ENCODE data around the gene ZNF207. TPM values are rescaled to one million over a fixed set of nuclear protein-coding genes. Genes with fewer than 3 reads are reported as not detected.
"Not testable (repeated sequence)": the region's sequence is repeated elsewhere in the genome, so short reads cannot be mapped to it uniquely, and the experiment has no call there.

ZNF207 gene
- total RNA-seq, 1 experiment from 2014 or later, result 135 TPM

DNA sequence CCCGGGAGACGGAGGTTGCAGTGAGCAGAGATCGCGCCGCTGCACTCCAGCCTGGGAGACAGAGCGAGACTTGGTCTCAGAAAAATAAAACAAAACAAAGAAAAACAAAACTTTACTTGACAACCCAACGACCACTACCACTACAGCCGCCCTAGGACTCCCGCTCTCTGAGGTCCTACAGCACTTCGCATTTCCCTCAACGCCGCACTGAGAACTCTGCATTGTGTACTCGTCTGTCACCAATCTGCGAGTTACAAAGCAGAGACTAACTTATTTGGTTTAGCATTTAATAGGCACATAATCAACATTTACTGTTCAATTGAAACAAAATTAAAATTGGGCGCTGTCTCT, 479 bp upstream of the ZNF207 start:
- peak; percentile 39 for DNase-seq
- H3K27me3 ChIP-seq (ENCODE audit: control insufficient read depth, insufficient read depth, low read length), result no peaks in the 10 kb centered on the region
- H3K4me3 ChIP-seq (ENCODE audit: insufficient read depth, low read depth, low read length), result peak overlapping the region; percentile 71
- H3K36me3 ChIP-seq (replicated peaks; ENCODE audit: control insufficient read depth, insufficient read depth, low read length), result peaks cover 7% of the 10 kb centered on the region

DNA sequence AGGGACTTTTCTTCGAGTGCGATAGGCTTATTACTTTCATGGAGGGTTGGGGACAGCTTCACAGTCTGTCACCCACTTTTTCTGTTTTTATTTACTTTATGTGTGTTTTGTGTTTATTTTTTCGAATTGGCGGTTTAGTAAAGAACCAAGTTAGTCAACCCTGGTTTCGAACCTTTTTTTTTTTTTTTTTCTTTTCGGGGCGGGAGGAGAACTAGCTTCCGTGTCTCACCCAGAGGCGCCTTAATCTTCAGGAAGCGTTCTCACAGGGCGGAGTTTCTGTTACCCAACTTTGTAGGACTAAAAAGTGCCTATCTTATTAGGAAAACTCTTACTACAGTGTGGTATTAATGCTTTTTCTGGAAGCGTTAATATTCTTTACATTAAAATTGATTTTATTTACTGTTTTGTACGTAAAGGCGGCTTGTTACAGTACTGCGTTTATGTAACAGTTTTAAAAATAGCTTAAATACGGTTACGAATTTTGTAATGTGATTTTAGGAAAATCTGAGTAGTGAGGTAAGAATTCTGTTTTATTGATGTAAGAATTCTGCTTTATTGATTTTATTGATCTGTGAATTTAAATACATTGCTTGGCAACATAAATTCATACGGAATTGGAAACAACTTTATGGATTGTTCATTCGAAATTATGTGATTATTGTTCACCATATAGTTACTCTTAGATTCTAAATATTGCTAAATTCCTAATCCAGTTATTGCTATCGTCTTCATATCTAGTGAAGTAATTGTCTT, 885 bp downstream of the ZNF207 start:
- Histone ChIP-seq H3K27me3 (ENCODE audit: control insufficient read depth, insufficient read depth, low read length) (no peaks in the 10 kb centered on the region), H3K4me3 (ENCODE audit: insufficient read depth, low read depth, low read length) (peak overlapping the region; percentile 71), H3K36me3 (replicated peaks; ENCODE audit: control insufficient read depth, insufficient read depth, low read length) (peaks cover 13% of the 10 kb centered on the region)
- no peak for DNase-seq

DNA sequence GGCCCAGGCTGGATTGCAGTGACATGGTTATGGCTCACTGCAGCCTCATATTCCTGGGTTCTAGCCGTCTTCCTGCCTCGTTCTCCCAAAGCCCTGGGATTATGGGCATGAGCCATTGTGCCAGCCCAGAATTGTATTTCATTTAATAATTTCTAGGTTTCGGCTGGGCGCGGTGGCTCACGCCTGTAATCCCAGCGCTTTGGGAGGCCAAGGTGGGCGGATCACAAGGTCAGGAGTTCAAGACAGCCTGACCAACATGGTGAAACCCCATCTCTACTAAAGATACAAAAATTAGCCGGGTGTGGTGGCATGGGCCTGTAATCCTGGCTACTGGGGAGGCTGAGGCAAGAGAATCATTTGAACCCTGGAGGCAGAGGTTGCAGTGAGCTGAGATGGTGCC, 2.8 kb downstream of the ZNF207 start:
- not testable (repeated sequence) for H3K27me3 ChIP-seq (ENCODE audit: control insufficient read depth, insufficient read depth, low read length); DNase-seq; H3K4me3 ChIP-seq (ENCODE audit: insufficient read depth, low read depth, low read length)
- peaks cover 22% of the 10 kb centered on the region for H3K36me3 ChIP-seq (replicated peaks; ENCODE audit: control insufficient read depth, insufficient read depth, low read length)

DNA sequence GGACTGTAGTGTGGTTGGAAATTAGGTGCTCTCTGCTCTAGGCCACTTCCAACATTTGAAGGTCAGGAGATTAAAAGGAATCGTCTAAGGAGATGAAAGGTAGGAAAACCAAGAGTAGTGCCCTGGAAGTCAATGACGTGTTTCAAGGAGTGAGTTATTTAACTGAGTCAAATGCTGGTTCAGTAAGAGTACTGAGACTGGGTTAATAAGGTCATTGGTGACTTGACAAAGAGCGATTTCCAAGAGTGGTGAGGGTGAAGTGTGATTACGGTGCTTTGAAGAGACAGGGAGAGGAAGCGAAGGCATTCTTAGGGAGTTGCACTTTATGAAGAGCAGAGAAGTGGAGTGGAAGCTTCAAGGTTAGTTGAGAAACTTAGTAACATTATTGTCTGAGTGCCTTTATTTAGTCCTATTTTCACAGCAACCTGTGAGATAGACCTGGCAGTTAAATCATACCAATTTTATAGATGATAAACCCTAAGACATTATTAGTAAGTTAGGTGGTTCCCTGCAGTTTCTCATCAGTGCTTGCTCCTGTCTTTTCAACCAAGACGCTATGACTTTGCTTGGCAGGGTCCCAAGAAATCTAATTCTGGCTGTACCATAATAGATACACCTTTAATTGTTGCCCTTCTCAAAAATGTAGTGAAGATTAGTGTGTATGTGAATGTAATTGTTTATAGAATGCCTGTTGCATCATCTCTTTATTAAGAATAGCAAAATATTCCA, 5.9 kb downstream of the ZNF207 start:
- DNase-seq, result peak; percentile 15
- no peak overlapping the region for H3K4me3 ChIP-seq (ENCODE audit: insufficient read depth, low read depth, low read length)
- no peaks in the 10 kb centered on the region for H3K27me3 ChIP-seq (ENCODE audit: control insufficient read depth, insufficient read depth, low read length)
- H3K36me3 ChIP-seq (replicated peaks; ENCODE audit: control insufficient read depth, insufficient read depth, low read length), result peaks cover 36% of the 10 kb centered on the region

GRCh38 chr17:32356378-32356743, 6.4 kb downstream of the ZNF207 start:
- Histone ChIP-seq H3K27me3 (ENCODE audit: control insufficient read depth, insufficient read depth, low read length) (no peaks in the 10 kb centered on the region), H3K4me3 (ENCODE audit: insufficient read depth, low read depth, low read length) (no peak overlapping the region), H3K36me3 (replicated peaks; ENCODE audit: control insufficient read depth, insufficient read depth, low read length) (peaks cover 40% of the 10 kb centered on the region)
- DNase-seq, result no peak

DNA sequence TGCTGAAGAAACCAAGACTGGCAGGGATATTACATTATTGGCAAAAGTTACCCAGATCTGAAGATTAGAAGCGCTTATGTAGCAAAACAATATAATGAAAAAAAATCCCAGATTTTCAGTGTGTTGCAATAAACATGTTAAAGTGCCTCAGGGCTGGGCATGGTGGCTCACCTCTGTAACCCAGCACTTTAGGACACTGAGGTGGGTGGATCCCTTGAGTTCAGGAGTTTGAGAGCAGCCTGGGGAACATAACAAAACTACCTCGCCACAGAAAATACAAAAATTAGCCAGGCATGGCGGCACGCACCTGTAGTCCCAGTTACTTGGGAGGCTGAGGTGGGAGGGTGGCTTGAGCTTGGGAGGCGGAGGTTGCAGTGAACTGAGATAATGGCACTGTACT, 6.8 kb downstream of the ZNF207 start:
- H3K27me3 ChIP-seq (ENCODE audit: control insufficient read depth, insufficient read depth, low read length), result no peaks in the 10 kb centered on the region
- peaks cover 40% of the 10 kb centered on the region for H3K36me3 ChIP-seq (replicated peaks; ENCODE audit: control insufficient read depth, insufficient read depth, low read length)
- no peak for DNase-seq
- H3K4me3 ChIP-seq (ENCODE audit: insufficient read depth, low read depth, low read length), result no peak overlapping the region

- no peaks in the 10 kb centered on the region for H3K27me3 ChIP-seq (ENCODE audit: control insufficient read depth, insufficient read depth, low read length)
- peaks cover 45% of the 10 kb centered on the region for H3K36me3 ChIP-seq (replicated peaks; ENCODE audit: control insufficient read depth, insufficient read depth, low read length)
- DNase-seq, result no peak
- no peak overlapping the region for H3K4me3 ChIP-seq (ENCODE audit: insufficient read depth, low read depth, low read length)
Observed at GRCh38 chr17:32357615-32358014, 7.7 kb downstream of the ZNF207 start.

DNA sequence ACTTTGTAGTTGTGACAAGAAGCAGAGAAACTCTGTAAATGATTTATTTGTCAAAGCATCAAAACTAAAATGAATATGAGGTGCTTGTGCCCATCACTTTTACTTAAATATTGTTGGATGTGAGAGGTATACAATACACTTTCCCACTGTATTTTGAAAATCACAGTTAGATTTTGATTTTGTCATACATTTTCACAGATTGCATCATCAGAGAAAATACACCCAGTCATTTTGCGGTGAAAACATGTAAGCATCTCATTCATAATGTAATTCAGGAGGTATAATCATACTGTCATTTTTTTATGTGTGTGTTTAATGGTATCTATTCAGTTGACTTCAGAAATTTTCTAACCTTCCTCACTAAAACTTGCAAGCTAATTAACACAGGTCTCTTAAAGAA, 11.3 kb downstream of the ZNF207 start:
- no peak for DNase-seq
- Histone ChIP-seq H3K27me3 (ENCODE audit: control insufficient read depth, insufficient read depth, low read length) (no peaks in the 10 kb centered on the region), H3K4me3 (ENCODE audit: insufficient read depth, low read depth, low read length) (no peak overlapping the region), H3K36me3 (replicated peaks; ENCODE audit: control insufficient read depth, insufficient read depth, low read length) (peaks cover 53% of the 10 kb centered on the region)

DNA sequence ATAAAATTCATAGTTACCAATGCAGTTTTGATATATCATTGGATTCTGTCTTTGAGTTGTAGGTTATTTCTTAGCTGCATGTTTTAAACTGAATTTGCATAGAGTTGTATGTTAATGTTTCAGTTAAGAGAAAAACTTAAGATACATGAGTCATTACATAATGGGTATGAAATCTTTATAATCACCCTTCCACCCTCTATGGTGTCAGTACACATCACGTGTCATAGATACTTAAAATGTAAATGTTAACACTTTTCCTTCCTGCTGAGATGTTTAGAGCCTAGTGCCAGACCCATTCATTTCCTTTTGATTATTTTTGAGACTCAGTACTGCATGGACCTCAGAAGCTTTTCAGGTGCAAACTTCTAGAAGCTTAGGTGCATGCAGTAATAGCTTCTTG, 20.5 kb downstream of the ZNF207 start:
- Histone ChIP-seq H3K36me3 (replicated peaks; ENCODE audit: control insufficient read depth, insufficient read depth, low read length) (peaks cover 51% of the 10 kb centered on the region), H3K4me3 (ENCODE audit: insufficient read depth, low read depth, low read length) (no peak overlapping the region), H3K27me3 (ENCODE audit: control insufficient read depth, insufficient read depth, low read length) (no peaks in the 10 kb centered on the region)
- no peak for DNase-seq

GRCh38 chr17:32382526-32383223, 32.7 kb downstream of the ZNF207 start:
- Histone ChIP-seq H3K36me3 (replicated peaks; ENCODE audit: control insufficient read depth, insufficient read depth, low read length) (peaks cover 15% of the 10 kb centered on the region), H3K27me3 (ENCODE audit: control insufficient read depth, insufficient read depth, low read length) (no peaks in the 10 kb centered on the region), H3K4me3 (ENCODE audit: insufficient read depth, low read depth, low read length) (no peak overlapping the region)
- no peak for DNase-seq

DNA sequence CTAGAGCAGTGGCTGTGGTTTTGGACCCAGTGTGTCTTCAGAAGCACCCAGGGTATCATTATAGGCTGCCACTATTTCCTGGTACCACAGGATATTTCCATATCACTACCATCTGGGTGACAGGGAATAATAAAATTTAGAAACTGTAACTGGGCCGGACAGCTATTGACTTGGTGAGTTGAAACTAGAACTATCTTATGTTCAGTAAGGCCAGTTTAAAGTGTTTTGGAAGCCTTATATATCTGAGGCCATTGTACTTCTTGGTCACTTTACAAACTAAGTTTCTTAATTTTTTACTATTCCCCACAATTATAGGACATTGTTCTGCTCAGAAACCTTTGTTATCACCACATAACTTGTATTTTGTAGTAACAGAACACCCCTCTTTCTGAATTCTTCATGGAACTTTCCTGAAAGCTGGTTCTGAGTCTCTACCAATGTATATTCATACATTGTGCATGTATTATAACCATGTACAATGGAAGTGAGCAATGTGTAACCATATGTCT, 34.0 kb downstream of the ZNF207 start:
- H3K4me3 ChIP-seq (ENCODE audit: insufficient read depth, low read depth, low read length), result no peak overlapping the region
- peaks cover 5% of the 10 kb centered on the region for H3K36me3 ChIP-seq (replicated peaks; ENCODE audit: control insufficient read depth, insufficient read depth, low read length)
- no peaks in the 10 kb centered on the region for H3K27me3 ChIP-seq (ENCODE audit: control insufficient read depth, insufficient read depth, low read length)
- no peak for DNase-seq

DNA sequence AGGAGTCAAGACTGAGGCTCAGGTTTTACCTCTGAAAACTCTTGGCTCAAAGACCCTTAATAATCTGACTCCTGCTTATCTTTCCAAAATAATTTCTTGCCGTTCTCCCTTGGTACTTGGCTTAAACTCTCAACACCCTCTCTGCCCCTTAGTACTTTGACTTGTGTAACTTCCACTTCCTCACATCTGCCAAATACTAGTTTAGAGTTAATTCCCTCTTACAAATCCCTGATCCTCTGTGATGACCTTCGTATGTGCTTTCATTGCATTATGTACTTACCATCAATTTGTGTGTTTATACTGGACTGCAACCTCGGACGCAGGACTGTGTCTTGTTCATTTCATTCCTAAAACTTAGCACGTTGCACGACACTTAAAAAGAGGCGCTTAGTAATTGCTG, 35.2 kb downstream of the ZNF207 start:
- H3K27me3 ChIP-seq (ENCODE audit: control insufficient read depth, insufficient read depth, low read length), result no peaks in the 10 kb centered on the region
- DNase-seq, result no peak
- H3K36me3 ChIP-seq (replicated peaks; ENCODE audit: control insufficient read depth, insufficient read depth, low read length), result peaks cover 4% of the 10 kb centered on the region
- no peak overlapping the region for H3K4me3 ChIP-seq (ENCODE audit: insufficient read depth, low read depth, low read length)

GRCh38 chr17:32385971-32386370, 36.0 kb downstream of the ZNF207 start:
- Histone ChIP-seq H3K36me3 (replicated peaks; ENCODE audit: control insufficient read depth, insufficient read depth, low read length) (peaks cover 4% of the 10 kb centered on the region), H3K27me3 (ENCODE audit: control insufficient read depth, insufficient read depth, low read length) (no peaks in the 10 kb centered on the region), H3K4me3 (ENCODE audit: insufficient read depth, low read depth, low read length) (no peak overlapping the region)
- DNase-seq, result no peak

- peaks cover 4% of the 10 kb centered on the region for H3K36me3 ChIP-seq (replicated peaks; ENCODE audit: control insufficient read depth, insufficient read depth, low read length)
Observed at GRCh38 chr17:32386844-32387243, 36.9 kb downstream of the ZNF207 start.

GRCh38 chr17:32388128-32388527, 38.2 kb downstream of the ZNF207 start:
- DNase-seq; H3K27me3 ChIP-seq (ENCODE audit: control insufficient read depth, insufficient read depth, low read length); H3K36me3 ChIP-seq (replicated peaks; ENCODE audit: control insufficient read depth, insufficient read depth, low read length); H3K4me3 ChIP-seq (ENCODE audit: insufficient read depth, low read depth, low read length): not testable (repeated sequence)

More at GRCh38 chr17:32386844-32387243, 36.9 kb downstream of the ZNF207 start:
- DNase-seq, result no peak
- no peaks in the 10 kb centered on the region for H3K27me3 ChIP-seq (ENCODE audit: control insufficient read depth, insufficient read depth, low read length)
- H3K4me3 ChIP-seq (ENCODE audit: insufficient read depth, low read depth, low read length), result no peak overlapping the region
